Measurements from ENCODE around the gene TEX52. TPM values are rescaled to one million over a fixed set of nuclear protein-coding genes. Genes with fewer than 3 reads are reported as not detected.
"Not testable (repeated sequence)": the region's sequence is repeated elsewhere in the genome, so short reads cannot be mapped to it uniquely, and the experiment has no call there.

TEX52 gene
- total RNA-seq, result not detected

GRCh38 chr12:2857021-2857431 lies at the start of gene TEX52:
Gene TEX52 (minus strand): TSS chr12:2857039. CDS start chr12:2857026, 13 bp downstream.
- no peak for DNase-seq

- no peak for DNase-seq
These were observed 47.4 kb upstream of the TEX52 start for GRCh38 chr12:2904260-2904659.

- no peak for DNase-seq
These were observed 45.5 kb upstream of the TEX52 start for GRCh38 chr12:2902272-2902880.

- DNase-seq, result no peak
These were observed 43.8 kb upstream of the TEX52 start for GRCh38 chr12:2900642-2901041.

- no peak for DNase-seq
These were observed 40.6 kb upstream of the TEX52 start for GRCh38 chr12:2897418-2897817.

GRCh38 chr12:2895511-2895910 lies 38.7 kb upstream of the TEX52 start:
- no peak for DNase-seq

GRCh38 chr12:2895051-2895451 lies 38.2 kb upstream of the TEX52 start:
- no peak for DNase-seq

- DNase-seq, result no peak
These were observed 36.2 kb upstream of the TEX52 start for GRCh38 chr12:2893007-2893406.

- DNase-seq, result no peak
These were observed 35.4 kb upstream of the TEX52 start for GRCh38 chr12:2892246-2892645.

- peak; percentile 20 for DNase-seq
These were observed 34.6 kb upstream of the TEX52 start for GRCh38 chr12:2891240-2892053.

- peak; percentile 99 for DNase-seq
These were observed 33.8 kb upstream of the TEX52 start, which contains the start of gene TULP3 for GRCh38 chr12:2890388-2891239. Gene TULP3 (plus strand): TSS chr12:2890891. CDS start chr12:2890948, 57 bp downstream.

- no peak for DNase-seq
These were observed 33.2 kb upstream of the TEX52 start for GRCh38 chr12:2890001-2890387.

GRCh38 chr12:2886768-2887450 lies 30.1 kb upstream of the TEX52 start:
- DNase-seq, result no peak

- no peak for DNase-seq
These were observed 28.0 kb upstream of the TEX52 start for GRCh38 chr12:2884810-2885209.

GRCh38 chr12:2879853-2880252 lies 23.0 kb upstream of the TEX52 start:
- DNase-seq, result no peak

- no peak for DNase-seq
These were observed 21.3 kb upstream of the TEX52 start for GRCh38 chr12:2877953-2878732.

- DNase-seq, result peak; percentile 86
These were observed 20.5 kb upstream of the TEX52 start, which contains the start of the genes FOXM1 and RHNO1 for GRCh38 chr12:2877047-2877952. Gene FOXM1 (minus strand): TSS chr12:2877174. CDS start chr12:2874478, 2,696 bp downstream. Gene RHNO1 (plus strand): TSS chr12:2877223. CDS start chr12:2885367, 8,144 bp downstream.

GRCh38 chr12:2876431-2877046 lies 19.7 kb upstream of the TEX52 start:
- no peak for DNase-seq

- not testable (repeated sequence) for DNase-seq
These were observed 12.3 kb upstream of the TEX52 start for GRCh38 chr12:2868986-2869632.

Data from effector CD4-positive, alpha-beta T cell (primary cell).